Central memory CD8-positive, alpha-beta T cell (primary cell): ENCODE data around the gene RCC2.

ENCODE experiments used
- ATAC-seq: fragments of 150-1000 bp; cut with Tn5 transposase; replicated peaks from 2 replicates; pipeline ENCODE4 v1.10.0; 2022; ENCODE audit warnings: mild to moderate bottlenecking, moderate FRiP score, moderate number of reproducible peaks; ENCODE audit not compliant: poor library complexity, severe bottlenecking; ENCODE audit errors: extremely low read depth
- DNase-seq, 2 donors: peaks; one replicate each; pipeline ENCODE4 v3.0.0; 2021; ENCODE audit warnings: low spot score in 2 of 2
- H3K27ac Mint-ChIP-seq: one replicate; pipeline ENCODE4 v1.8.0; 2022; ENCODE audit warnings: low read depth, mild to moderate bottlenecking, moderate library complexity, mixed read lengths
- H3K27me3 Mint-ChIP-seq: one replicate; pipeline ENCODE4 v1.8.0; 2022; ENCODE audit warnings: mixed read lengths
- H3K36me3 Mint-ChIP-seq: one replicate; pipeline ENCODE4 v1.8.0; 2022; ENCODE audit warnings: mild to moderate bottlenecking, moderate library complexity, mixed read lengths; ENCODE audit not compliant: insufficient read depth
- H3K4me1 Mint-ChIP-seq: one replicate; pipeline ENCODE4 v1.8.0; 2022; ENCODE audit warnings: mixed read lengths
- H3K4me3 Mint-ChIP-seq: one replicate; pipeline ENCODE4 v1.8.0; 2022; ENCODE audit warnings: mild to moderate bottlenecking, moderate library complexity, mixed read lengths
- H3K9me3 Mint-ChIP-seq: one replicate; pipeline ENCODE4 v1.8.0; 2022; ENCODE audit warnings: mixed read lengths

RCC2 gene

DNA sequence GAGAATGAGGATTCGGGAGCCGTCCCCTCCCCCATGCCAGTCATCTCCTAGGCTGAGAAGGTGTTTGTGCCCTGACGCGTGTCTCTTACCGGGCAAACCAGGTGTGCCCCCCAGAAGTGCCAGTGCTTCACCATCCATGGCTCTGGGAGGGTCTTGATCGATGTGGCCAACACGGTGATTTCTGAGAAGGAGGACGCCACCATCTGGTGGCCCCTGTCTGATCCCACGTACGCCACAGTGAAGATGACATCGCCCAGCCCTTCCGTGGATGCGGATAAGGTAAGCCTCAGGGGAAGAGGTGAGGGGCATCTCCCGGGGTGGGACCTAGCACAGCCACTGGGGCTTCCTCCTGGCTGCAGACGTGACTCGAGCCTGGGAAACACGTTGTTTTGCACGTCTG lies 66.5 kb downstream of the RCC2 start:
- Mint-ChIP-seq H3K36me3 (no peaks in the 10 kb centered on the region), H3K27me3 (peaks cover 37% of the 10 kb centered on the region)
- ATAC-seq, result no peak

DNA sequence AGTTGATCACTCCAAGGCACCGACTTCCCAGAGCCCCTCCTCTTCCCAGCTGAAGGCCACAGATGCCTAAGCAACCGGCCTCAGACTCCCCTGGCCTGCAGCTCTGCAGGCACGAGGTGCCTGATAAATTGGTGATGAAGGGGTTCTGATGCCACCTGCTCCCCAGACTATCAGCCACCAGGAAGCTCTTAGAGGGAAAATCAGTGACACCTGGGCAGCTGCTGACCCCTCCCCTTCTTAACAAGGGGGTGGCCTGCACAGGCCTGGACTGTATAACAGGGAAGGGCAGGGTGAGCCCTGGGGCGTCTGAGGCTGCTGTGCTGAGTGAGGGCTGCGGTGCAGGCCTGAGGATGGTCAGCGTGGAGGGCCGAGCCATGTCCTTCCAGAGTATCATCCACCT lies 67.6 kb downstream of the RCC2 start, which contains the start of gene PADI6:
Gene PADI6 (plus strand): TSS at position 301 of the 400 bp plus-strand sequence. CDS start 50 bp downstream, at position 351.
- H3K4me3 Mint-ChIP-seq, result no peak within 1 kb of the TSS
- peaks cover 37% of the 10 kb centered on the region for H3K27me3 Mint-ChIP-seq
- DNase-seq (no peak), ATAC-seq (no peak)
- no peaks in the 10 kb centered on the region for H3K9me3 Mint-ChIP-seq
- no peaks in the 10 kb centered on the region for H3K36me3 Mint-ChIP-seq
- no peaks in the 10 kb centered on the region for H3K4me1 Mint-ChIP-seq
- no peak within 1 kb of the TSS for H3K27ac Mint-ChIP-seq

More for the DNA sequence above, 66.5 kb downstream of the RCC2 start:
- no peak overlapping the region for H3K4me3 Mint-ChIP-seq
- no peak for DNase-seq
- H3K9me3 Mint-ChIP-seq, result no peaks in the 10 kb centered on the region
- no peak overlapping the region for H3K27ac Mint-ChIP-seq
- no peaks in the 10 kb centered on the region for H3K4me1 Mint-ChIP-seq

DNA sequence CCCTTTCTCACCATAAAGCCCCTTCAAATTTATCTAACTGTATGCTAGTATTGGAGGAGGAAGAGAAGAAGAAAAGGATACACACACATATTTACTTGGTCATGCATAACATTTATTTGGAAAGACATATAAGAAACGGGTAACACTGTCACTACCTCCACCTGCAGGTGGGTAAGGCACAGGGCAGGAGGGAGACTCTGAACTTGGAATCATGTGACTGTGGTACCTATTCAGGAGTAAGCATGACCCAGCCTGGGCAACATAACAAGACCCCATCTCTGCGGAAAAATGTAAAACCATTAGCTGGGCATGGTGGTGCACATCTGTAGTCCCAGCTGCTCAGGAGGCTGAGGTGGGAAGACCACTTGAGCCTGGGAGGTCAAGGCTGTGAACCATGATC lies 68.9 kb downstream of the RCC2 start:
- Mint-ChIP-seq H3K4me1 (no peaks in the 10 kb centered on the region), H3K27ac (no peak overlapping the region), H3K4me3 (no peak overlapping the region), H3K9me3 (no peaks in the 10 kb centered on the region), H3K27me3 (peaks cover 45% of the 10 kb centered on the region), H3K36me3 (no peaks in the 10 kb centered on the region)
- no peak for DNase-seq
- ATAC-seq, result no peak

DNA sequence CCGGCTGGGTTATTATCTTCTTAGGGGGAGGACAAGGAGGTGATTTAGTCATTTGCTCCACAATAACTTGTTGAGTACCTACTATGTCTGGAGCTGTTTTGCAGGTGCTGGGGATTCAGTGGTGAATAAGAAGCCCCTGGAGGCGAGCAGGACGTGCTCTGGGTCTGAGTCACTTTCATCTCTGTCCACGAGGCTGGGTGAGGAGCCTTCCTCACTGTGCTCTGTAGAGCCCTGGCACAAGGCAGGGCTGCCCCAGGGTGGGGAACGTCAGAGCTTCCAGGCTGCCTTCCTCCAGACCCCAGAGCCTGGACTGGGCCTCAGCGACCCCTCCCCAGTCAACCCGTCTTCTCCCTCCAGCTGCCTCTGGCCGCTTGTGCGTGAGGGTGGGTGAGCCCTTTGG lies 70.0 kb downstream of the RCC2 start:
- no peaks in the 10 kb centered on the region for H3K9me3 Mint-ChIP-seq
- DNase-seq, result no peak
- ATAC-seq, result no peak
- H3K27me3 Mint-ChIP-seq, result peaks cover 50% of the 10 kb centered on the region
- no peaks in the 10 kb centered on the region for H3K36me3 Mint-ChIP-seq
- H3K4me3 Mint-ChIP-seq, result no peak overlapping the region
- no peak overlapping the region for H3K27ac Mint-ChIP-seq
- H3K4me1 Mint-ChIP-seq, result no peaks in the 10 kb centered on the region

DNA sequence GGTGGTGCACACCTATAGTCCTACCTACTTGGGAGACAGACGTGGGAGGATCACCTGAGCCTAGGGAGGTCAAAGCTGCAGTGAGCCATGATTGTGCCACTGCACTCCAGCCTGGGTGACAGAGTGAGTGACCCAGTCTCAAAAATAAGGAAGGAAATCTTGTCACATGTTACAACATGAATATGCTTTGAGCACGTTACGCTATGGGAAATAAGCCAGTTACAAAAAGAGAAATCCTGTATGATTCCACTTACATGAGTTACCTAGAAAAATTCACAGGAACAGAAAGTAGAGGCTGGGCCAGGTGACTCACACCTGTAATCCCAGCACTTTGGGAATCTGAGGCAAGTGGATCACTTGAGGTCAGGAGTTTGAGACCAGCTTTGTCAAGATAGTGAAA lies 74.2 kb downstream of the RCC2 start:
- H3K27ac Mint-ChIP-seq, result no peak overlapping the region
- DNase-seq (no peak), ATAC-seq (no peak)
- no peaks in the 10 kb centered on the region for H3K36me3 Mint-ChIP-seq
- H3K4me3 Mint-ChIP-seq, result no peak overlapping the region
- no peaks in the 10 kb centered on the region for H3K4me1 Mint-ChIP-seq
- no peaks in the 10 kb centered on the region for H3K9me3 Mint-ChIP-seq
- H3K27me3 Mint-ChIP-seq, result peaks cover 64% of the 10 kb centered on the region

DNA sequence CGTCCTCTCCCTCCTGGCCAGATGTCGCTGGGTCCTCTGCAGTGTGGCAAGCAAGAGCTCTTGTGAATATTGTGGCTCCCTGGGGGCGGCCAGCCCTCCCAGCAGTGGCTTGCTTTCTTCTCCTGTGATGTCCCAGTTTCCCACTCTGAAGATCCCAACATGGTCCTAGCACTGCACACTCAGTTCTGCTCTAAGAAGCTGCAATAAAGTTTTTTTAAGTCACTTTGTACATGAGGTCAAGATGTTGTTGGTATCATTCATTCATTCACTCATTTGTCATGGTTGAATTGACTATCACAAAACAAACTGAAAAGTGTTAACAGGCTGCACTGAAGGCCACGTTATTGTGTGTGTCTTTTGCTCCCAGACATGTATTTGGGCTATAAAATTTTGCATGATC lies 75.7 kb downstream of the RCC2 start:
- no peaks in the 10 kb centered on the region for H3K36me3 Mint-ChIP-seq

DNA sequence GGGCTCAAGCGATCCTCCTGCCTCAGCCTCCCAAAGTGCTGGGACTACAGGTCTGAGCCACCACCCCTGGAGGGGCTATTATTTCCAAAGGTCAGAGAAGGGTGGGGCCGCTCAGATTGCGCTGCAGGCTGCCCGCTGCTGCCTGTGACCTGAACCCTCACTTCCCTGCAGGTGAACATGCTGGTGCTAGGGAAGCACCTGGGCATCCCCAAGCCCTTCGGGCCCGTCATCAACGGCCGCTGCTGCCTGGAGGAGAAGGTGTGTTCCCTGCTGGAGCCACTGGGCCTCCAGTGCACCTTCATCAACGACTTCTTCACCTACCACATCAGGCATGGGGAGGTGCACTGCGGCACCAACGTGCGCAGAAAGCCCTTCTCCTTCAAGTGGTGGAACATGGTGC lies 76.1 kb downstream of the RCC2 start:
- H3K36me3 Mint-ChIP-seq, result no peaks in the 10 kb centered on the region
- H3K27me3 Mint-ChIP-seq, result peaks cover 57% of the 10 kb centered on the region

More for the DNA sequence above, 75.7 kb downstream of the RCC2 start:
- ATAC-seq (no peak), DNase-seq (no peak)
- Mint-ChIP-seq H3K9me3 (no peaks in the 10 kb centered on the region), H3K4me1 (no peaks in the 10 kb centered on the region), H3K4me3 (no peak overlapping the region), H3K27ac (no peak overlapping the region), H3K27me3 (peaks cover 61% of the 10 kb centered on the region)

DNA sequence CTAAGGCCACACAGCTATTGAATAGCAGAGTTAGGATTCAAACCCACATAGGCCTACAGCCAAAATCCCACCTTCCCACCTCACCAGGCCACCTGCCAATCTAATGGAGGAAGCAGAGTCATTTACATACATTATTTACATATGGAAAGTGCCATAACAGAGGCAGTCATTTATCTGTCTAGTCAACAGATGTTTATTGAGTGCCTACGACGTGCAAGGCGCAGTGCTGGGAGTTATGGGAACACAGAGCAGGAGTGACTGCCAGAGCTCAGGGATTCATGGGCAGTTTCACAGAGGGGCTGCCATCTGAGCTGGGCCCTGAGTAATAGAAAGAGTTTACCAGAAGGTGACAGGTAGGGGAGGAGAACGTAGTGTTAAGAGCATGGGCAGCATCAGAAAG lies 77.8 kb downstream of the RCC2 start:
- Mint-ChIP-seq H3K27me3 (peaks cover 42% of the 10 kb centered on the region), H3K36me3 (no peaks in the 10 kb centered on the region), H3K4me3 (no peak overlapping the region), H3K27ac (no peak overlapping the region), H3K9me3 (no peaks in the 10 kb centered on the region), H3K4me1 (no peaks in the 10 kb centered on the region)
- ATAC-seq (no peak), DNase-seq (no peak)

More for the DNA sequence above, 76.1 kb downstream of the RCC2 start:
- no peaks in the 10 kb centered on the region for H3K4me1 Mint-ChIP-seq
- H3K27ac Mint-ChIP-seq, result no peak overlapping the region
- no peaks in the 10 kb centered on the region for H3K9me3 Mint-ChIP-seq
- H3K4me3 Mint-ChIP-seq, result no peak overlapping the region
- DNase-seq, result no peak
- ATAC-seq, result no peak

DNA sequence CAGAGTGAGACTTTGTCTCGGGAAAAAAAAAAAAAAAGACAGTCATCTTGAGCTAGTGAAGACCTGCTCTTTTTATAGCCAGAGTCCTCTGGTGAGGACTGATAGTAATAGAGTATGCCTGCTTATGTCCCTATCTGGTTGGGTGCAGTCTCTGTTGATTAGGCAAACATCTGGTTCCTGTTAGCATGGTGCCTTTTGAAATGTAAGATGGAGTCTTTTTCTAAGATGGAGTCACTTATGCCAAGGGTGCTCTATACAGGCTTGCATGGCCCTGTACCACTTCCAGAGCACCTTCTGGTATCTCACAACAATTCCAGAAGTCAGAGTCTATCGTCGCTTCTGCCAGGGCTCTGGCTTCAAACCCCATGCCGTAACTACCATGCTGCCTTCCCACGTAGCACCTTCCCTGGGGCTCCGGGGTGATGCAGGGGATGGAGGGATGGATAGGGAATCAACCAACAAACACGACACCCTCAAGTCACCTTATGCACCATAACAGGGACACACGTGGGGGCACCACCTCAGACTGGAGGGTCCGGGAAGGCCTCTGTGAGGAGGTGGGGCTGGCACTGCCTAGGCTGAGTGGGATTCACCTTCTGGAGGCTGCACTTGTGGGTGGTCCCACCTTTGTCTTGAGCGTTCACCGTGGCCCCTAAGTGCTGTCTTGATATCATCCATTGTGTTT lies 79.1 kb downstream of the RCC2 start:
- DNase-seq (no peak), ATAC-seq (no peak)
- Mint-ChIP-seq H3K27me3 (peaks cover 38% of the 10 kb centered on the region), H3K4me1 (no peaks in the 10 kb centered on the region), H3K9me3 (no peaks in the 10 kb centered on the region), H3K27ac (no peak overlapping the region), H3K36me3 (no peaks in the 10 kb centered on the region), H3K4me3 (no peak overlapping the region)

DNA sequence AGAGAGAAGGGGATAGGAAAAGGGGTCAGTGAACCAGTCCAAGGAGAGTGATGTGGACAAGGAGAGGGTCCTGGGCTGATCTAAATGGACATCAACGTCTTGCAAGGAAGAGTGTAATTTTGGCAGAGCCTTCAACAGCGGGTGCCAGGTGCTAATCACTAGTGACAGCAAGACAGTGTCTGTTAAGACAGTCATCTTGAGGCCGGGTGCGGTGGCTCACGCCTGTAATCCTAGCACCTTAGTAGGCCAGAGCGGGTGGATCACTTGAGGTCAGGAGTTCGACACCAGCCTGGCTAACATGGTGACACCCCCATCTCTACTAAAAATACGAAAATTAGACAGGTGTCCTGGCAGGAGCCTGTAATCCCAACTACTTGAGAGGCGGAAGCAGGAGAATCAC lies 79.7 kb downstream of the RCC2 start:
- H3K27me3 Mint-ChIP-seq, result peaks cover 38% of the 10 kb centered on the region
- ATAC-seq, result no peak
- DNase-seq, result no peak
- no peaks in the 10 kb centered on the region for H3K9me3 Mint-ChIP-seq
- H3K4me3 Mint-ChIP-seq, result no peak overlapping the region
- H3K36me3 Mint-ChIP-seq, result no peaks in the 10 kb centered on the region
- no peaks in the 10 kb centered on the region for H3K4me1 Mint-ChIP-seq
- no peak overlapping the region for H3K27ac Mint-ChIP-seq

DNA sequence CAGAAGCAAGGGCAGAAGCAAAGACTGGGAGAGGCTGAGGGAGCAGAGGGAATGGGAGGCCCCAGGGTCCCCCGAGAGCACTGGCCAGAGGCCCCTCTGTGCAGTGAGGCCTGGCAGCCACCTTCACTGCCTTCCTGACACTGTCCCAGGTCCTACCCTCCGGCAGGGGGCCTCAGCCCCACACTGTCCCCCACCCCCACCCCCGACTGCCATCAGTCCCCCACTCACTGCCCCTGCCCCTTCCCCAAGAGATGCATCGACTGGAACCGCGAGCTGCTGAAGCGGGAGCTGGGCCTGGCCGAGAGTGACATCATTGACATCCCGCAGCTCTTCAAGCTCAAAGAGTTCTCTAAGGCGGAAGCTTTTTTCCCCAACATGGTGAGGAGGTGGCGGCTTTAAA lies 80.4 kb downstream of the RCC2 start:
- DNase-seq (no peak), ATAC-seq (no peak)
- Mint-ChIP-seq H3K27me3 (peaks cover 42% of the 10 kb centered on the region), H3K36me3 (no peaks in the 10 kb centered on the region), H3K4me3 (no peak overlapping the region), H3K4me1 (no peaks in the 10 kb centered on the region), H3K27ac (no peak overlapping the region), H3K9me3 (no peaks in the 10 kb centered on the region)

DNA sequence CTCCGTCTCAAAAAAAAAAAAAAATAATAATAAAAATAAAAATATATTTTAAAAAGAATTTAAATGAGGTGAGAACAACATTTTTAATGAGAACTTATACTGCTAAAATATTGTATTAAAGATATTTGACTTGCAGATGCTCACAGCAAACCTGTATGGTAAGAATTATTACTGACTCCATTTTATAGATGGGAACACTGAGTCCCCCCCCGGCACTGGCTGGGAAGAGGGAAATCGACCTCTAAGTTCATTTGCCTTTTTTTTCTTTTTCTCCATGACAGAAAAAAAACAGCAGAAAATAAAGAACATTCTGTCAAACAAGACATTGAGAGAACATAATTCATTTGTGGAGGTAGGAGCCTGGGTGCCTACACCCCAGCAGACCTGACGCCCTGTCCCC lies 80.9 kb downstream of the RCC2 start:
- peaks cover 37% of the 10 kb centered on the region for H3K27me3 Mint-ChIP-seq
- no peaks in the 10 kb centered on the region for H3K36me3 Mint-ChIP-seq
- H3K4me1 Mint-ChIP-seq, result no peaks in the 10 kb centered on the region
- H3K27ac Mint-ChIP-seq, result no peak overlapping the region
- H3K9me3 Mint-ChIP-seq, result no peaks in the 10 kb centered on the region
- no peak for ATAC-seq
- H3K4me3 Mint-ChIP-seq, result no peak overlapping the region
- no peak for DNase-seq
